Measurements from ENCODE around the gene GNAS-AS1. TPM values are rescaled to one million over a fixed set of nuclear protein-coding genes. Genes with fewer than 3 reads are reported as not detected.

Gene GNAS-AS1
- polyA plus RNA-seq, 12 donors: 1.2 to 4.0 (median 2.2) TPM; not detected in 2

DNA sequence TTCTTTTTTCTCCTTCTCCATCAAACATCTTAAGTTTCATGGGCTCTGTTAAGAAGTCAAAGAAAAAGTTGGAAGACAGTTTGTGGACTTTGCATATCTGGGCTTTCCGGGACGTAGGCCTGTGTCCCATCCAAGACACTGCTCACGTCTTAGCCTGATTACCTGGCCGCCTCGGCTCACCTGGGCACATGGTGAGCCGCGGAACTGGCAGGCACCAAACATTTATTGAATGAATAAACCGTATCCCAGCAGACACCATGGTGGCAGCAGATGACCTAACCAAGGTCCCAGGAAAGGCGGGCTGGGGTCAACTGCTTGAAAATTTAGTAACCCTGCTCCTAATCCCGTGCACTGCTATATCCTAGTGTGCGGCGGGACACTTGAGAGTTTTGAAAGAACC, 37.4 kb upstream of the GNAS-AS1 start:
- no peak for DNase-seq

- DNase-seq: no peak
Observed at GRCh38 chr20:58886546-58886945, 35.8 kb upstream of the GNAS-AS1 start.

- DNase-seq: no peak
Observed at GRCh38 chr20:58884966-58885365, 34.3 kb upstream of the GNAS-AS1 start.

DNA sequence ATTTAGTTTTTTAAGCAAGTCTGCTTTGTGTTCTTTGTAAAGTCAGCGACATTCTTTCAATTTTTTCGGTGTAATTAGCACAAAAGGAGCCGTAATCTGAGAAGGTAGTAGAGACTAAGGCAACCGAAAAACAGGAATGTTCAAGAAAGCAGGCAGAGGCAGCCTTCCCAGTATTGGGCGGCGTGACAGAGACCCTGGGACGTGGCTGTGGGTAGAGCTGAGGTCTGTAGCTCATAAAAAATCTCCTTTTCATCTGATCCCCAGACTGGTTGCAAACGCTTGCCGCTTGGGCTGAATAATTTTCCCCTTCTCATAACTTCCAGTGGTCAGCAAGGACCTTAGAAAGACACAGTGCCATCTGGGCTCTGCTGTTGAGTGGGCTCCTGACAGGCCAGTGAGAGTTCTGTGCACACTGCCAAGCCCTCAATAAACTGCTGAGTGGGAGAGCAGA, 32.6 kb upstream of the GNAS-AS1 start:
- DNase-seq: no peak

DNA sequence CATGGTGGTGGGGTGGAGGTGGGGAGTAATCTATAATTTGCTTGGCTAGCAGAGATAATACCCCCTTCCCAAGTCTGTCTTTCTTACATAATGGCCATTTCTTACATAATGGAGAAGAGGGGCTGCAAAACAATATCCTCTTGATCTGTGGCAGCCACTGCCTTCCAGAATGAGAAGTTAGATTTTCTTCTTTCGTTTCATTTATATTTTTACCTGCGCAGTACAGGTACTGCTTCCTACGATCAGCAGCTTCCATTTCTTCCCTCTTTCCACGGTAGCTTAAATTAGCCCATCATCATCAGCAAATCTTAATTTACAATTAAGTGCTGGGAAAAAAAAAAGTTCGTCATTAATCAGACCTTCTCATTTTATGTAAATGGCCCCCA, 32.0 kb upstream of the GNAS-AS1 start:
- DNase-seq: no peak

- no peak for DNase-seq
Observed at GRCh38 chr20:58880994-58881752, 30.5 kb upstream of the GNAS-AS1 start.

GRCh38 chr20:58880441-58880840, 29.7 kb upstream of the GNAS-AS1 start:
- DNase-seq: no peak

- no peak for DNase-seq
Observed at GRCh38 chr20:58878399-58878798, 27.7 kb upstream of the GNAS-AS1 start.

GRCh38 chr20:58877976-58878360, 27.3 kb upstream of the GNAS-AS1 start:
- DNase-seq: no peak

DNA sequence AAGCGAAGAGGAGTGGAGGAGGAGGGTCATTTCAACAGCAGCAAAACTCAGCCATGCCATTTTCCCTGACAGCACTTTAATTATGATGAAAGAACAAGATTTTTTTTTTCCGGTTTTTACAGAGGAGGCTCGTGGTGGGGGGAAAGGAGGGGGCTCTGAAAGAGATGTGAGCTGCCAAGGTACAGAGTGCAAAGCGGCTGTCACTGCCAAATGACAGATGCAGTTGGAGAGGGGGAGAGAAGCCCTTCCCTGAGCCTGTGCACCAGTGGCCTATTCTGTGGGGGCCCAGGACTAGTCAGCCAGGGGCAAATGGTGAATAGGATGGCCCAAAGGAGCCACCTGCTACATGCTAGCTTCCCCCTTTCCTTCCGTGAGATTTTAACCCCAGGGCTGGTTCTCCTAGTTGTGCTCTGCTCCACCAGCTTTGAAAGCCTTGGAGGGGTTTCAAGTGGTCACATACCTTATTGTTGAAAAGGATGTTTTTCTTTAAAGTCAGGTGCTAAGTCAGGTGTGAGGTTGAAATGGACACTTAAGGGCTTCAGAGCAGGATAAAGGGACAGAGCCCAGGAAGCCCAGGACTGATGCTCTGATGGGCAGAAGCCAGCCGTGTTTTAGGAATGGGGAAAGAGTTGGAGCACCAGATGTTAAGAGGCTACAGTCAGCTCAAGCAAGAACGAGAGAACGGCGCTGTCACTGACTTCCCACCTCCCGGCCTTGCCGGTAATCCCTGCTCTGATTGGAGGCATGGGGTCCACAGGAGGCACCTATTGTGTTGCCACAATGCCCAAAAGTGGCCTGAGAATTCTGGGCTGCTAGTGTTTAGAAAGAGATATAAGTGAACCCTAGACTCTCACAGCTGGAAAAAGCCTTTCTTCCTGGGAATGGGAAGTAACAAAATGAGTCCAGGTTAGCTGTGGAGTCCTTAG, 26.6 kb upstream of the GNAS-AS1 start:
- no peak for DNase-seq

DNA sequence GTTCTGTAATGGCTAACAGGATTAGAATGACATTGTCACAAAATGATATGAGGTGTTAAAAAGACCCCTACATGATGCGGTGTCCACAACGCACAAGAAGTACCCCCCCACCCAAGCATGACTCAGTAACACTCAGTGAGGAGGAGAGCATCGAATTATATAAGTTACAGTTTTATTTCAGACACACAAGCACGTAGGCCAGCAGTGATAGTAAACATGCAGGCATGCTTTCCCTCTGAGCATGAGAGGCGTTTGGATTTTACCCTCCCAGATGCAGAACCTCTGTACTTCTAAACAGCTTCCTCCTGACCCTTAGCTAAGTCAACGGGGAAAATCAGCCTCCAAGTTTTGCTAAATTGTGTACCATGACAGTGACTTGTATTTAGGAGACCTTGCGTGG, 25.7 kb upstream of the GNAS-AS1 start:
- no peak for DNase-seq

- no peak for DNase-seq
Observed at GRCh38 chr20:58875541-58876134, 24.9 kb upstream of the GNAS-AS1 start.

DNA sequence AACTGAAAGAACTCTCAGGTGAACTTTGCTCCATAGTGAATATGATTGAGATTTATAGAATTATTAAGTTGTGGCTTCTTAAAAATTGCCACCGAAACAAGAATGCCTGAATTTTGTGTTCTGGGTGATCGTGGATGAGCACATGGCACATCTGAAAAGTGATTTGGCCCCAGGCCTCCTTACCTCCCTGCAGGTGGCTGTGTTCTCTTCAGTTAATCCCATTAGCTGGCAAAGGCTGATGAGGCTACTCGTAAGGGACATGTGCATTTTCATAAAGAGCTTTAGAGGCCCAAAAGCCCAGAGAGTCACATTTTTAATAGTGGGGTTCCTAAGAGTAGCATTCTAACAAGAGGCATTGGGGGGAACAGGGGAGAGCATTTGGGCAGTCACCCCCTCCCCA, 24.4 kb upstream of the GNAS-AS1 start:
- DNase-seq: no peak

DNA sequence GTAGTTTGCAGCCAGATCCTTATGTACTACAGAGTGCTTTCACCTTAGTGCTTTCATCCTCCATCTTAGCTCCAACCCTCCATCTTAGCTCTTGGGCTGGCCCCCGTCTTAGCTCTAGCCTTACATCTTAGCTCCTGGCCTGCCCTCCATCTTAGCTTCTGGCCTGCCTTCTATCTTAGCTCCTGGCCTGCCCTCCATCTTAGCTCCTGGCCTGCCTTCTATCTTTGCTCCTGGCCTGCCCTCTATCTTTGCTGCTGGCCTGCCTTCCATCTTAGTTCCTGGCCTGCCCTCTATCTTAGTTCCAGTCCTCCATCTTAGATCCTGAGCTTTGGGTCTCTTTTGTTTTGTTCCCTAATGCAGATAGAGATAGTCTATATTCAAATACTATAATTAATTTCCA, 23.8 kb upstream of the GNAS-AS1 start:
- DNase-seq: no peak

- no peak for DNase-seq
Observed at GRCh38 chr20:58871533-58872102, 20.9 kb upstream of the GNAS-AS1 start.

GRCh38 chr20:58870293-58871014, 19.8 kb upstream of the GNAS-AS1 start:
- DNase-seq: peak; percentile 67

GRCh38 chr20:58869662-58870227, 19.0 kb upstream of the GNAS-AS1 start:
- DNase-seq: no peak

- DNase-seq: no peak
Observed at GRCh38 chr20:58868795-58869194, 18.1 kb upstream of the GNAS-AS1 start.

- no peak for DNase-seq
Observed at GRCh38 chr20:58867211-58867610, 16.5 kb upstream of the GNAS-AS1 start.

DNA sequence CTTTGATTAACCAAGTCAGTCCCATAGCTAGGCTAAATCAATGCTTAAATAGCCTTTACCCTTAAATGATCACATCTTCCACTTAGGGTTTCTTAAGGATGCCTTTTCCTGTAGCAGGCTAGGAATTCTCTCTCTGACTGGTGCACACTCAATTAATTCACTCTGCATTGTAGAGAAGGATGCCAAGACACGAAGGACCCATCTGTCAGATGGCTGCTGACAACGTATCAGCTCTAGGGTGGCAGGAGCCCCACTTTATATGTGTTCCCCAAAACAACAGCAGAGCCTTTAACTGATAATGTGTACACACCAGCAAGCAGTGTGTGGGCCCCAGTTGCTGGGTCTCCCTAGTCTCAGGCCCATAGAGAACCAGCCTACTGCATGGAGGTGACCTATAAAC, 15.1 kb upstream of the GNAS-AS1 start:
- no peak for DNase-seq

- no peak for DNase-seq
Observed at GRCh38 chr20:58864346-58864745, 13.6 kb upstream of the GNAS-AS1 start.
